ENCODE measurements around the gene GEMIN7.

- TF ChIP-seq CTCF (conservative IDR thresholded peaks at IDR 0.05): no peak
- TF ChIP-seq ZFX (IDR thresholded peaks at IDR 0.05): no peak
Measured at GRCh38 chr19:45049073-45049736, 29.9 kb upstream of the GEMIN7 start.
